ENCODE results near the gene PAX5. TPM values are rescaled to one million over a fixed set of nuclear protein-coding genes. Genes with fewer than 3 reads are reported as not detected.
"Not testable (repeated sequence)": the region's sequence is repeated elsewhere in the genome, so short reads cannot be mapped to it uniquely, and the experiment has no call there.

PAX5 gene
- total and polyA plus RNA-seq, 2 donors (not counting 1 experiment from before 2014, with no cell fraction given) = 196 to 275 TPM

DNA sequence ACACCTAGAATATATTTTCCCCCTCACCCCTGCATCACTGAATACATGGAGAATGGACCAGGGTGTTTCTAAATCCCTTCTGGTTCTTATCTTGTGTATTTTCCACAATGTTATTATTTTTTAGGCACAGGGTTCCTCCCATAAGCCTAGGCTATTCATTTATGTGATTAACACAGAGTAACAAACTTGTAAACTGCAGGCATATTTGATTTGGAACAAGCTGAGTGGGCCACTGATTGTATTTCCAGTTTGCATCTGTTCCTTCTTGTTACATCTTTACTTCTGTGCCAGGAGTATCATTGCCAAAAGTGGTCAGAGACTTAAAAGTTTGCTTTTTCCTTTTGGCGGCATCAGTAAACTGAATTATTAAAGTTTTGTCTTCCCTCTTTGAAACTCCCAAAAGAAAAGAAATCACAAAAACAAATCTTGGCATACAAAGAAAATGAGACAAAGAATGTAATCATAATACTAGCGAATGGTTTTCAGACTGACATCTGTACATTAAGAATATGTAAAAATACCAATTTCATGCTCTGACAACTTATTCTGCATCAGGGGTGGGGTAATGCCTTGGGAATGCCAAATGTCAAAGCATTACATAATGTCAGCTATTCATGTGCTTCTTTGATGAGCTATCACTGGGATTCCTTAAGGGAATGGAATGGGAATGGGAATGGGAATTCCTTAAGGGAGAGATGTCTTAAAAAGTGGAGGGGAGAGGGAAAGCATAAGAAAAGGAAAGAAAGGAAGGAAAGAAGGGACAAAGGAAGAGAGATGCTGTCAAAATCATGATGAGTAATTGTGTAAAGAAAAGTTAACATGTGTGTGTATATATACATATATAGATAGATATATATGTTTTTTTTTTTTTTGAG is 22.2 kb upstream of the PAX5 start:
- H3K27me3 Mint-ChIP-seq = no peaks in the 10 kb centered on the region
- intact Hi-C loops (cut with micrococcal nuclease) = no loop called here

DNA sequence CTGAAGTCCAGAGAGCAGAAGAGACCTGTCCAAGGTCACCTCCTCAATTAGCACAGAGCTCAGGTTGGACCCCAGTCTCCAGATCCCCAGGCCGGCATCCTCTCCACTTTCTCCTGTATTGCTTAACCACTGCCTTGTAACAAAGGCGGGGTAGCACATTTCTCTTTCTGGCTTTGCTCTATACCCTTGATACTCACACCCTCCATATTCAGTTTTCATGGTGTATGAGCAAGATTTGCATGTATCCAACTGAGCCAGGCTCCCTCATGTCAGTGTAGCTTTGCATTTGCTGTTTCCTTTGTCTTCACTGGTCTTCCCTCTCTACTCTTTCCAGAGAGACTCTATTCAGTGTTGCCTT is 20.3 kb upstream of the PAX5 start:
- H3K4me3 ChIP-seq (ENCODE audit: control extremely low read depth in 1 of 5, extremely low read depth in 1 of 5, insufficient read depth in 1 of 5, low read depth in 2 of 5, low read length in 4 of 5); H3K27me3 Mint-ChIP-seq; H2AFZ ChIP-seq (ENCODE audit: insufficient read depth, low read depth, low read length, poor library complexity, severe bottlenecking); intact Hi-C loops (cut with micrococcal nuclease); H3K9me3 ChIP-seq (ENCODE audit: control extremely low read depth in 1 of 3, control insufficient read depth in 2 of 3, insufficient read depth in 1 of 3, low read length in 2 of 3); POLR2A ChIA-PET; H3K27ac ChIP-seq (ENCODE audit: low read length in 2 of 2); H3K9me3 Mint-ChIP-seq (ENCODE audit: insufficient read depth); H3K36me3 ChIP-seq (replicated peaks in 1 of 2; ENCODE audit: control extremely low read depth in 1 of 2, control insufficient read depth in 1 of 2, extremely low read depth in 1 of 2, insufficient read depth in 2 of 2, low read length in 1 of 2); H3K27ac Mint-ChIP-seq; DNase-seq; H3K9ac ChIP-seq (ENCODE audit: low read length); H4K20me1 ChIP-seq (ENCODE audit: control insufficient read depth, insufficient read depth, low read length, poor library complexity, severe bottlenecking); H3K4me3 Mint-ChIP-seq; H3K27me3 ChIP-seq (replicated peaks in 1 of 4; ENCODE audit: control extremely low read depth in 1 of 4, control insufficient read depth in 3 of 4, insufficient read depth in 4 of 4, low read length in 3 of 4): not testable (repeated sequence)
- Histone ChIP-seq H3K4me1 (ENCODE audit: control insufficient read depth in 2 of 2, insufficient read depth in 2 of 2, low read length in 2 of 2) (peaks cover 9 to 15% of the 10 kb centered on the region in 2 donors), H3K79me2 (ENCODE audit: control insufficient read depth, insufficient read depth, low read length) (peaks cover 10% of the 10 kb centered on the region), H3K4me2 (replicated peaks; ENCODE audit: low read depth, low read length, poor library complexity, severe bottlenecking) (peak overlapping the region; percentile 33)
- WGBS (ENCODE audit: insufficient coverage) = no CpG with 5 or more reads among the region's 2 CpGs
- ATAC-seq (ENCODE audit: low read depth) = peak; percentile 57
- H3K4me1 Mint-ChIP-seq = peaks cover 15% of the 10 kb centered on the region
- CTCF ChIA-PET = interaction anchor here (0.5 to 1.6 kb wide), 3 partner anchors 23 to 254 kb away, joined by 3 to 5 read pairs (median 3); no protein-coding TSS in a partner anchor

More for the DNA sequence above, 22.2 kb upstream of the PAX5 start:
- Histone ChIP-seq H3K4me3 (ENCODE audit: control extremely low read depth in 1 of 5, extremely low read depth in 1 of 5, insufficient read depth in 1 of 5, low read depth in 2 of 5, low read length in 4 of 5) (no peak overlapping the region), H4K20me1 (ENCODE audit: control insufficient read depth, insufficient read depth, low read length, poor library complexity, severe bottlenecking) (no peaks in the 10 kb centered on the region), H3K36me3 (replicated peaks in 1 of 2; ENCODE audit: control extremely low read depth in 1 of 2, control insufficient read depth in 1 of 2, extremely low read depth in 1 of 2, insufficient read depth in 2 of 2, low read length in 1 of 2) (no peaks in the 10 kb centered on the region), H3K9ac (ENCODE audit: low read length) (no peak overlapping the region), H3K79me2 (ENCODE audit: control insufficient read depth, insufficient read depth, low read length) (peaks cover 10% of the 10 kb centered on the region), H3K27ac (ENCODE audit: low read length in 2 of 2) (no peak overlapping the region), H3K27me3 (replicated peaks in 1 of 4; ENCODE audit: control extremely low read depth in 1 of 4, control insufficient read depth in 3 of 4, insufficient read depth in 4 of 4, low read length in 3 of 4) (no peaks in the 10 kb centered on the region), H3K4me2 (replicated peaks; ENCODE audit: low read depth, low read length, poor library complexity, severe bottlenecking) (no peak overlapping the region), H3K9me3 (ENCODE audit: control extremely low read depth in 1 of 3, control insufficient read depth in 2 of 3, insufficient read depth in 1 of 3, low read length in 2 of 3) (no peaks in the 10 kb centered on the region), H2AFZ (ENCODE audit: insufficient read depth, low read depth, low read length, poor library complexity, severe bottlenecking) (no peak overlapping the region), H3K4me1 (ENCODE audit: control insufficient read depth in 2 of 2, insufficient read depth in 2 of 2, low read length in 2 of 2) (peaks cover 15 to 26% of the 10 kb centered on the region in 2 donors)
- peaks cover 23% of the 10 kb centered on the region for H3K4me1 Mint-ChIP-seq
- DNase-seq (no peak), ATAC-seq (ENCODE audit: low read depth) (no peak)
- no CpG with 5 or more reads among the region's 2 CpGs for WGBS (ENCODE audit: insufficient coverage)
- ChIA-PET POLR2A (interaction anchor here (0.7 kb wide), 1 partner anchor 254 kb away, joined by 3 read pairs; no protein-coding TSS in a partner anchor), CTCF (interaction anchor here (1.0 kb wide), 1 partner anchor 16 kb away, joined by 3 read pairs; no protein-coding TSS in a partner anchor)
- no peak overlapping the region for H3K4me3 Mint-ChIP-seq
- H3K9me3 Mint-ChIP-seq (ENCODE audit: insufficient read depth) = no peaks in the 10 kb centered on the region
- TF ChIP-seq, protein P1, sequence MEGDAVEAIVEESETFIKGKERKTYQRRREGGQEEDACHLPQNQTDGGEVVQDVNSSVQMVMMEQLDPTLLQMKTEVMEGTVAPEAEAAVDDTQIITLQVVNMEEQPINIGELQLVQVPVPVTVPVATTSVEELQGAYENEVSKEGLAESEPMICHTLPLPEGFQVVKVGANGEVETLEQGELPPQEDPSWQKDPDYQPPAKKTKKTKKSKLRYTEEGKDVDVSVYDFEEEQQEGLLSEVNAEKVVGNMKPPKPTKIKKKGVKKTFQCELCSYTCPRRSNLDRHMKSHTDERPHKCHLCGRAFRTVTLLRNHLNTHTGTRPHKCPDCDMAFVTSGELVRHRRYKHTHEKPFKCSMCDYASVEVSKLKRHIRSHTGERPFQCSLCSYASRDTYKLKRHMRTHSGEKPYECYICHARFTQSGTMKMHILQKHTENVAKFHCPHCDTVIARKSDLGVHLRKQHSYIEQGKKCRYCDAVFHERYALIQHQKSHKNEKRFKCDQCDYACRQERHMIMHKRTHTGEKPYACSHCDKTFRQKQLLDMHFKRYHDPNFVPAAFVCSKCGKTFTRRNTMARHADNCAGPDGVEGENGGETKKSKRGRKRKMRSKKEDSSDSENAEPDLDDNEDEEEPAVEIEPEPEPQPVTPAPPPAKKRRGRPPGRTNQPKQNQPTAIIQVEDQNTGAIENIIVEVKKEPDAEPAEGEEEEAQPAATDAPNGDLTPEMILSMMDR (IDR thresholded peaks at IDR 0.05) = no peak
- no peak for TF ChIP-seq EZH2 (IDR thresholded peaks at IDR 0.05; ENCODE audit: borderline replicate concordance, insufficient read depth, low read depth, low read length, poor library complexity, severe bottlenecking)
- H3K27ac Mint-ChIP-seq = no peak overlapping the region

All from B cell (primary cell).